HepG2 (cell line): ENCODE results near the gene RUNDC1. TPM values are rescaled to one million over a fixed set of nuclear protein-coding genes. Genes with fewer than 3 reads are reported as not detected.
A peak's percentile ranks its signal among the peaks of the same experiment; 100 is the strongest.

ENCODE experiments used
- ATF1 ChIP-seq: IDR thresholded peaks from 2 replicates; pipeline ENCODE4 v1.6.1; 2016; ENCODE audit warnings: mild to moderate bottlenecking, control low read depth
- CREM ChIP-seq, 2 experiments: sonication (generic) in 1 of 2; formaldehyde crosslinking in 1 of 2; IDR thresholded peaks; 2 replicates each; pipeline versions ENCODE4 v1.4.0 to v1.6.1; 2016 to 2020; ENCODE audit warnings: antibody characterized with exemption in 1 of 2, mild to moderate bottlenecking in 1 of 2, missing genetic modification reagents in 1 of 2
- DBP ChIP-seq: sonication (generic); formaldehyde crosslinking; IDR thresholded peaks from 2 replicates; pipeline ENCODE4 v1.4.0; 2020; ENCODE audit warnings: missing genetic modification reagents; ENCODE audit errors: not compliant biosample characterization
- ETV5 ChIP-seq: IDR thresholded peaks from 2 replicates; pipeline ENCODE4 v1.6.1; 2018; ENCODE audit warnings: missing biosample characterization, missing genetic modification reagents, inconsistent platforms, borderline replicate concordance
- HOXA5 ChIP-seq: sonication (generic); formaldehyde crosslinking; IDR thresholded peaks from 2 replicates; pipeline ENCODE4 v1.4.0; 2020; ENCODE audit warnings: missing genetic modification reagents
- LCORL ChIP-seq, 2 experiments: fragments of 450-650 bp in 1 of 2; sonication (generic) in 1 of 2; formaldehyde crosslinking in 1 of 2; IDR thresholded peaks; 2 replicates each; pipeline versions ENCODE4 v1.5.0 to v1.6.1; 2017 to 2020; ENCODE audit warnings: antibody characterized with exemption in 1 of 2, missing genetic modification reagents in 1 of 2
- MIER2 ChIP-seq: IDR thresholded peaks from 2 replicates; pipeline ENCODE4 v1.6.1; 2016; ENCODE audit warnings: missing biosample characterization, missing genetic modification reagents
- NFATC3 ChIP-seq: sonication (generic); formaldehyde crosslinking; IDR thresholded peaks from 2 replicates; pipeline ENCODE4 v1.5.1; 2020; ENCODE audit warnings: mild to moderate bottlenecking, missing genetic modification reagents
- NR2C2 ChIP-seq: sonication (generic); formaldehyde crosslinking; IDR thresholded peaks from 2 replicates; pipeline ENCODE4 v1.4.0; 2020; ENCODE audit warnings: missing genetic modification reagents, mild to moderate bottlenecking, moderate library complexity, borderline replicate concordance
- RARG ChIP-seq: sonication (generic); formaldehyde crosslinking; IDR thresholded peaks from 2 replicates; pipeline ENCODE4 v1.4.0; 2020; ENCODE audit warnings: low read depth, mild to moderate bottlenecking, missing genetic modification reagents
- RBAK ChIP-seq: sonication (generic); formaldehyde crosslinking; IDR thresholded peaks from 2 replicates; pipeline ENCODE4 v1.5.1; 2020; ENCODE audit warnings: mild to moderate bottlenecking, missing genetic modification reagents
- RNF2 ChIP-seq: fragments of 450-650 bp; conservative IDR thresholded peaks from 2 replicates; pipeline ENCODE4 v1.6.1; 2016; ENCODE audit warnings: low read depth
- TAF1 ChIP-seq: sonication (generic); formaldehyde crosslinking; IDR thresholded peaks from 2 replicates; pipeline ENCODE4 v1.4.0; 2020; ENCODE audit warnings: missing genetic modification reagents
- TEAD2 ChIP-seq: sonication (generic); formaldehyde crosslinking; IDR thresholded peaks from 2 replicates; pipeline ENCODE4 v1.9.0; 2021; ENCODE audit warnings: missing genetic modification reagents
- TEF ChIP-seq: sonication (generic); formaldehyde crosslinking; IDR thresholded peaks from 2 replicates; pipeline ENCODE4 v1.5.0; 2020; ENCODE audit warnings: missing genetic modification reagents
- ZNF235 ChIP-seq: sonication (generic); formaldehyde crosslinking; IDR thresholded peaks from 2 replicates; pipeline ENCODE4 v1.8.1; 2023; ENCODE audit warnings: mild to moderate bottlenecking, missing genetic modification reagents, borderline replicate concordance
- ZNF276 ChIP-seq: sonication (generic); formaldehyde crosslinking; IDR thresholded peaks from 2 replicates; pipeline ENCODE4 v1.4.0; 2020; ENCODE audit warnings: mild to moderate bottlenecking, low read depth, missing genetic modification reagents
- ZNF331 ChIP-seq: sonication (generic); formaldehyde crosslinking; IDR thresholded peaks from 2 replicates; pipeline ENCODE4 v1.4.0; 2020; ENCODE audit warnings: missing genetic modification reagents
- ZNF446 ChIP-seq: sonication (generic); formaldehyde crosslinking; IDR thresholded peaks from 2 replicates; pipeline ENCODE4 v1.5.0; 2020; ENCODE audit warnings: mild to moderate bottlenecking, missing genetic modification reagents
- ZNF543 ChIP-seq: sonication (generic); formaldehyde crosslinking; IDR thresholded peaks from 2 replicates; pipeline ENCODE4 v1.4.0; 2020; ENCODE audit warnings: mild to moderate bottlenecking, missing genetic modification reagents
- ZNF556 ChIP-seq: sonication (generic); formaldehyde crosslinking; IDR thresholded peaks from 2 replicates; pipeline ENCODE4 v1.4.0; 2020; ENCODE audit warnings: mild to moderate bottlenecking, missing genetic modification reagents, borderline replicate concordance
- ZNF572 ChIP-seq: sonication (generic); formaldehyde crosslinking; IDR thresholded peaks from 2 replicates; pipeline ENCODE4 v1.5.1; 2020; ENCODE audit warnings: mild to moderate bottlenecking, missing genetic modification reagents
- ZNF709 ChIP-seq: sonication (generic); formaldehyde crosslinking; IDR thresholded peaks from 2 replicates; pipeline ENCODE4 v1.5.0; 2020; ENCODE audit warnings: mild to moderate bottlenecking, missing genetic modification reagents
- ZNF841 ChIP-seq: sonication (generic); formaldehyde crosslinking; IDR thresholded peaks from 2 replicates; pipeline ENCODE4 v1.8.1; 2023; ENCODE audit warnings: missing genetic modification reagents, borderline replicate concordance
- ZUFSP ChIP-seq: sonication (generic); formaldehyde crosslinking; IDR thresholded peaks from 2 replicates; pipeline ENCODE4 v1.9.0; 2021; ENCODE audit warnings: missing genetic modification reagents, mild to moderate bottlenecking, borderline replicate concordance
- polyA plus RNA-seq, 8 experiments: library from polyadenylated mRNA; depleted of rRNA in 3 of 8; stranded (reverse) in 7 of 8; unstranded in 1 of 8; fragments of >200 nt; fragmentation: Illumina TruSeq in 4 of 8; extraction: Trizol in 4 of 8; gene quantifications; 2 replicates each; pipeline versions ENCODE4 v1.2.1 to v1.2.3, GENCODE V29; 2011 to 2016; ENCODE audit warnings: low read depth in 4 of 8, missing spikeins in 1 of 8, mixed read lengths in 1 of 8; ENCODE audit not compliant: insufficient read depth in 1 of 8
- total RNA-seq, 5 experiments: library from RNA; depleted of rRNA; stranded (reverse); fragments of >200 nt; fragmentation: Illumina TruSeq; extraction: Trizol; gene quantifications; 2 replicates each; pipeline ENCODE4 v1.2.3, GENCODE V29; 2016; ENCODE audit warnings: low read depth in 1 of 5

RUNDC1 gene
- total and polyA plus RNA-seq, 2 of the 13 experiments (the other 11 are each of a cell fraction or from before 2014, with no cell fraction given): 10.3 to 11.4 TPM

- TF ChIP-seq ZNF276 (CRISPR knock-in tag) (peak; percentile 93; the same call in 1 of the 2 replicates), TEF (CRISPR knock-in tag) (no peak), HOXA5 (CRISPR knock-in tag) (no peak; the same call in none of the 2 replicates), ZUFSP (no peak), ZNF331 (CRISPR knock-in tag) (peak; percentile 68; the same call in 1 of the 2 replicates), ZNF543 (peak; percentile 97), RARG (peak; percentile 51; the same call in 1 of the 2 replicates), LCORL (IDR thresholded peaks at IDR 0.05) (no peak), LCORL (CRISPR knock-in tag; IDR thresholded peaks at IDR 0.05) (no peak; the same call in 1 of the 2 replicates), MIER2 (CRISPR knock-in tag) (no peak; the same call in 1 of the 2 replicates), NFATC3 (CRISPR knock-in tag) (0 out of 2 replicates have a peak, but pooled peaks have one; percentile 79), DBP (CRISPR knock-in tag) (peak; percentile 84), ATF1 (no peak), ZNF556 (CRISPR knock-in tag) (peak; percentile 98; the same call in 1 of the 2 replicates), CREM (IDR thresholded peaks at IDR 0.05) (no peak), CREM (CRISPR knock-in tag; IDR thresholded peaks at IDR 0.05) (no peak; the same call in 1 of the 2 replicates), NR2C2 (CRISPR knock-in tag) (0 out of 2 replicates have a peak, but pooled peaks have one; percentile 34), RNF2 (no peak; the same call in 1 of the 2 replicates), TEAD2 (peak; percentile 20; the same call in 1 of the 2 replicates), ZNF446 (CRISPR knock-in tag) (no peak), ZNF235 (CRISPR knock-in tag) (peak; percentile 29; the same call in 1 of the 2 replicates), TAF1 (CRISPR knock-in tag) (peak; percentile 90), ETV5 (CRISPR knock-in tag) (no peak), ZNF572 (CRISPR knock-in tag) (peak; percentile 48; the same call in 1 of the 2 replicates), RBAK (no peak), ZNF841 (CRISPR knock-in tag) (no peak), ZNF709 (0 out of 2 replicates have a peak, but pooled peaks have one; percentile 63)
These were observed 41.6 kb downstream of the RUNDC1 start, which contains the start of gene VAT1 (continued) for GRCh38 chr17:43021741-43022512.
